ENCODE data around the gene PGLYRP2.

DNA sequence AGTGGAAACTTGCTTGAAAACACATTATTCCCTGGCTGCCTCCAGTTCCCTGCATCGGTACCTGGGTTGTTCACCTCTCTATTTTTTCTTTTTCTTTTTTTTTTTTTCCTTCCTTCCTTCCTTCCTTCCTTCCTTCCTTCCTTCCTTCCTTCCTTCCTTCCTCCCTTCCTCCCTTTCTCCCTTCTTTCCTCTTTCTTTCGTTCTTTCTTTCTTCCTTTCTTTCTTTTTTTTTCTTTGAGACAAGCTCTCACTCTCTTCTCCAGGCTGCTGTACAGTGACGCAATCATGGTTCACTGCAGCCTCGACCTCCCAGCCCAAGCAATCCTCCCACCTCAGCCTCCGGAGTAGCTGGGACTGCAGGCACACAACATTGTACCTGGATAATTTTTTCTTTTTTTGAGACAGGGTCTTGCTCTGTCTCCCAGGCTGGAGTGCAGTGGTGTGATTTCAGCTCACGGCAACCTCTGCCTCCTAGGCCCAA lies 11.5 kb downstream of the PGLYRP2 start:
- TF ChIP-seq, protein P1, sequence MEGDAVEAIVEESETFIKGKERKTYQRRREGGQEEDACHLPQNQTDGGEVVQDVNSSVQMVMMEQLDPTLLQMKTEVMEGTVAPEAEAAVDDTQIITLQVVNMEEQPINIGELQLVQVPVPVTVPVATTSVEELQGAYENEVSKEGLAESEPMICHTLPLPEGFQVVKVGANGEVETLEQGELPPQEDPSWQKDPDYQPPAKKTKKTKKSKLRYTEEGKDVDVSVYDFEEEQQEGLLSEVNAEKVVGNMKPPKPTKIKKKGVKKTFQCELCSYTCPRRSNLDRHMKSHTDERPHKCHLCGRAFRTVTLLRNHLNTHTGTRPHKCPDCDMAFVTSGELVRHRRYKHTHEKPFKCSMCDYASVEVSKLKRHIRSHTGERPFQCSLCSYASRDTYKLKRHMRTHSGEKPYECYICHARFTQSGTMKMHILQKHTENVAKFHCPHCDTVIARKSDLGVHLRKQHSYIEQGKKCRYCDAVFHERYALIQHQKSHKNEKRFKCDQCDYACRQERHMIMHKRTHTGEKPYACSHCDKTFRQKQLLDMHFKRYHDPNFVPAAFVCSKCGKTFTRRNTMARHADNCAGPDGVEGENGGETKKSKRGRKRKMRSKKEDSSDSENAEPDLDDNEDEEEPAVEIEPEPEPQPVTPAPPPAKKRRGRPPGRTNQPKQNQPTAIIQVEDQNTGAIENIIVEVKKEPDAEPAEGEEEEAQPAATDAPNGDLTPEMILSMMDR (IDR thresholded peaks at IDR 0.05): no peak
- TF ChIP-seq POLR2A (IDR thresholded peaks at IDR 0.05) (no peak), EP300 (IDR thresholded peaks at IDR 0.05) (no peak)
